ENCODE measurements around the gene ERMAP. TPM values are rescaled to one million over a fixed set of nuclear protein-coding genes. Genes with fewer than 3 reads are reported as not detected.

The ERMAP gene
- polyA plus RNA-seq, 1 experiment = 24.4 TPM

DNA sequence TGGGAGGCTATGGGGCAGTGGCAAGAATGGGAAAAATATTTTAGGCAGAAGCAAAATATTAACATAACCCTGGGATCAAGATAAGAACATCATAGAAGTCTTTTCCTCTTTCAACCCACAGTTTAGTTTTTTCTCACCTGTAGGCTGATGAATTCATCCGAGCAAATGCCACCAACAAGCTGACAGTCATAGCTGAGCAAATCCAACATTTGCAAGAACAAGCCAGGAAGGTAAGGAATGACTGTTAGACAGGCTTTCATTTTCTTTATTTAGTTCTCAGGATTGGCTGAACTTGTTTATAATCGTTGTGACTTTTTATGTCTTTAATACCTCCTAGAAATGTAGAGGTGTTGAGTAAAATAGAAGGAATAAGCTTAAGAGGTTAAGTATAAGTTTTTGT is 43.5 kb upstream of the ERMAP start:
- H3K4me3 ChIP-seq (ENCODE audit: low read depth, low read length) = no peak overlapping the region
- ChIA-PET POLR2A (no interaction called here), CTCF (interaction anchor here (1.5 kb wide), 2 partner anchors 7 to 300 kb away, joined by 5 to 7 read pairs; partner anchors contain the start of gene P3H1)
- DNase-seq (ENCODE audit: low read depth) = no peak
- H3K36me3 ChIP-seq (ENCODE audit: control insufficient read depth, insufficient read depth, low read length) = peaks cover 17% of the 10 kb centered on the region
- H3K27me3 ChIP-seq (ENCODE audit: control insufficient read depth, insufficient read depth, low read length) = no peaks in the 10 kb centered on the region
- TF ChIP-seq CTCF (IDR thresholded peaks at IDR 0.05; ENCODE audit: insufficient read depth, low read depth, low read length) = no peak

GRCh38 chr1:42774928-42775526 is 41.9 kb upstream of the ERMAP start:
- no peak overlapping the region for H3K4me3 ChIP-seq (ENCODE audit: low read depth, low read length)
- ChIA-PET CTCF (interaction anchor here (1.5 kb wide), 1 partner anchor 9 kb away, joined by 5 read pairs; the partner anchor contains the start of gene P3H1), POLR2A (interaction anchor here (0.6 kb wide), 1 partner anchor 875 kb away, joined by 3 read pairs; no protein-coding TSS in a partner anchor)
- peaks cover 17% of the 10 kb centered on the region for H3K36me3 ChIP-seq (ENCODE audit: control insufficient read depth, insufficient read depth, low read length)
- H3K27me3 ChIP-seq (ENCODE audit: control insufficient read depth, insufficient read depth, low read length) = no peaks in the 10 kb centered on the region
- TF ChIP-seq CTCF (IDR thresholded peaks at IDR 0.05; ENCODE audit: insufficient read depth, low read depth, low read length) = no peak
- no peak for DNase-seq (ENCODE audit: low read depth)

GRCh38 chr1:42776502-42776901 is 40.4 kb upstream of the ERMAP start:
- ChIA-PET POLR2A (no interaction called here), CTCF (interaction anchor here (0.7 to 5.2 kb wide), 11 partner anchors 8 to 297 kb away, joined by 3 to 82 read pairs (median 7); partner anchors contain the start of genes C1orf50, P3H1 and ZNF691)
- H3K36me3 ChIP-seq (ENCODE audit: control insufficient read depth, insufficient read depth, low read length) = peaks cover 19% of the 10 kb centered on the region
- H3K27me3 ChIP-seq (ENCODE audit: control insufficient read depth, insufficient read depth, low read length) = no peaks in the 10 kb centered on the region
- DNase-seq (ENCODE audit: low read depth) = no peak
- H3K4me3 ChIP-seq (ENCODE audit: low read depth, low read length) = no peak overlapping the region
- TF ChIP-seq CTCF (IDR thresholded peaks at IDR 0.05; ENCODE audit: insufficient read depth, low read depth, low read length) = no peak

GRCh38 chr1:42777852-42778251 is 39.1 kb upstream of the ERMAP start:
- Histone ChIP-seq H3K4me3 (ENCODE audit: low read depth, low read length) (no peak overlapping the region), H3K27me3 (ENCODE audit: control insufficient read depth, insufficient read depth, low read length) (no peaks in the 10 kb centered on the region), H3K36me3 (ENCODE audit: control insufficient read depth, insufficient read depth, low read length) (peaks cover 21% of the 10 kb centered on the region)
- ChIA-PET POLR2A (no interaction called here), CTCF (interaction anchor here (0.6 to 5.2 kb wide), 23 partner anchors 9 to 1432 kb away, joined by 3 to 82 read pairs (median 5); partner anchors contain the start of genes C1orf50, ERMAP, P3H1 and SVBP)
- TF ChIP-seq CTCF (IDR thresholded peaks at IDR 0.05; ENCODE audit: insufficient read depth, low read depth, low read length) = peak; percentile 79
- no peak for DNase-seq (ENCODE audit: low read depth)

DNA sequence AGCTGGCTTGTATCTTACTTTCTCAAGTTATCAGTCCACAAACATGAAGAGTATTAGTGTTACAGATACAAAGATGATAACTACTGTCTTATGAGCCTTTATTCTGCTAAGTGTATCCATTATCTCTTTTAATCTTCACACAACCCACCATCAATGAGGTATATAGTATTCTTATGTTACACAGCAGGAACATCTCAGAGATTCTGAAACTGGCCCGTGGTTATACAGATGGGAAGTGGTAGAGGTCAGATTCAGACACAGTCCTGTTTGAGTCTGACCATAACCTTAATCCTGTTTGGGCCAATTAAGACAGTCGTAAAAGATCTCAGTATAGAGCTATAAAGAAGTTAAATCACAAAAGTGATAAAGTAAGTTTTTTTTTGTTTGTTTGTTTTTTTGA is 37.2 kb upstream of the ERMAP start:
- H3K4me3 ChIP-seq (ENCODE audit: low read depth, low read length) = no peak overlapping the region
- no peak for DNase-seq (ENCODE audit: low read depth)
- TF ChIP-seq CTCF (IDR thresholded peaks at IDR 0.05; ENCODE audit: insufficient read depth, low read depth, low read length) = no peak
- POLR2A ChIA-PET = no interaction called here
- CTCF ChIA-PET = interaction anchor here (0.6 to 5.2 kb wide), 7 partner anchors 8 to 294 kb away, joined by 3 to 82 read pairs (median 4); partner anchors contain the start of genes C1orf50 and P3H1
- H3K36me3 ChIP-seq (ENCODE audit: control insufficient read depth, insufficient read depth, low read length) = peaks cover 17% of the 10 kb centered on the region
- H3K27me3 ChIP-seq (ENCODE audit: control insufficient read depth, insufficient read depth, low read length) = no peaks in the 10 kb centered on the region

Data from BJ (cell line).